H1 (cell line): ENCODE results near the gene ADAMTS3. TPM values are rescaled to one million over a fixed set of nuclear protein-coding genes. Genes with fewer than 3 reads are reported as not detected.

Experiments
- CTCF ChIA-PET: fragments of 300-600 bp; sonication (Branson Sonifier 250); formaldehyde crosslinking; loops from one replicate; lab custom pipeline; 2021; ENCODE audit not compliant: partially characterized antibody; lab: Charles Lee
- POLR2A ChIA-PET: fragments of 300-600 bp; sonication (Branson Sonifier 250); formaldehyde crosslinking; loops from one replicate; lab custom pipeline; 2021; ENCODE audit warnings: inconsistent platforms; ENCODE audit not compliant: partially characterized antibody; lab: Charles Lee
- DNase-seq, 2 experiments: peaks; one replicate each; pipeline versions ENCODE4 v3.0.0 to v3.0.0-alpha.2; 2010 to 2022; ENCODE audit warnings: low spot score in 2 of 2, low read depth in 1 of 2, mixed read lengths in 1 of 2
- FAIRE-seq: peaks from 2 replicates; lab custom pipeline; 2011; peaks lifted over from hg19 to GRCh38; lab: Jason Lieb, UNC
- H2AFZ ChIP-seq: 2 replicates; pipeline ENCODE4 v1.8.1; 2012; ENCODE audit warnings: low read length, inconsistent platforms
- H2AK5ac ChIP-seq: 2 replicates; pipeline ENCODE4 v1.6.1; 2013; ENCODE audit warnings: low read depth, low read length
- H2BK120ac ChIP-seq: replicated peaks from 2 replicates; pipeline ENCODE3; 2013; ENCODE audit warnings: low read depth, low read length, inconsistent platforms
- H2BK12ac ChIP-seq: 2 replicates; pipeline ENCODE4 v1.6.1; 2013; ENCODE audit warnings: low read depth, low read length
- H2BK15ac ChIP-seq: 2 replicates; pipeline ENCODE4 v1.6.1; 2013; ENCODE audit warnings: low read length
- H2BK20ac ChIP-seq: 2 replicates; pipeline ENCODE4 v1.6.1; 2013; ENCODE audit warnings: low read length
- H2BK5ac ChIP-seq: 2 replicates; pipeline ENCODE4 v1.6.1; 2013; ENCODE audit warnings: low read depth, low read length
- H3K14ac ChIP-seq: 2 replicates; pipeline ENCODE4 v1.6.1; 2013; ENCODE audit warnings: inconsistent platforms; ENCODE audit not compliant: insufficient read length
- H3K18ac ChIP-seq: 2 replicates; pipeline ENCODE4 v1.6.1; 2013; ENCODE audit warnings: low read length; ENCODE audit errors: extremely low read depth
- H3K23ac ChIP-seq: 2 replicates; pipeline ENCODE4 v1.6.1; 2013; ENCODE audit warnings: inconsistent platforms; ENCODE audit not compliant: insufficient read length
- H3K23me2 ChIP-seq: 2 replicates; pipeline ENCODE4 v1.6.1; 2013; ENCODE audit warnings: low read depth, low read length
- H3K27ac ChIP-seq: 2 replicates; pipeline ENCODE4 v1.6.1; 2011; ENCODE audit warnings: low read depth, low read length, inconsistent platforms
- H3K27me3 ChIP-seq, 4 experiments: replicated peaks in 1 of 4; 1 replicate in 1 of 4; 2 replicates in 3 of 4; pipeline versions ENCODE4 v1.6.1 to v1.8.1; 2011 to 2013; ENCODE audit warnings: low read length in 3 of 4, mild to moderate bottlenecking in 3 of 4, inconsistent platforms in 2 of 4, mixed read lengths in 2 of 4, moderate library complexity in 1 of 4; ENCODE audit not compliant: control insufficient read depth in 3 of 4, insufficient read depth in 3 of 4; ENCODE audit errors: extremely low read depth in 1 of 4
- H3K36me3 ChIP-seq, 4 experiments: 2 replicates each; pipeline versions ENCODE4 v1.6.1 to v1.8.1; 2011 to 2013; ENCODE audit warnings: mild to moderate bottlenecking in 4 of 4, low read length in 3 of 4, moderate library complexity in 2 of 4, control low read depth in 1 of 4, inconsistent platforms in 1 of 4; ENCODE audit not compliant: insufficient read depth in 4 of 4, control insufficient read depth in 2 of 4
- H3K4ac ChIP-seq: replicated peaks from 2 replicates; pipeline ENCODE3; 2013; ENCODE audit warnings: low read length, low read depth, mixed read lengths, inconsistent platforms; ENCODE audit not compliant: insufficient read length
- H3K4me1 ChIP-seq, 4 experiments: replicated peaks in 1 of 4; 1 replicate in 1 of 4; 2 replicates in 3 of 4; pipeline versions ENCODE4 v1.6.1 to v1.8.1; 2011 to 2013; ENCODE audit warnings: low read length in 3 of 4, inconsistent platforms in 2 of 4, mixed read lengths in 1 of 4; ENCODE audit not compliant: insufficient read depth in 4 of 4, control insufficient read depth in 3 of 4
- H3K4me2 ChIP-seq, 2 experiments: 2 replicates each; pipeline versions ENCODE4 v1.6.1 to v1.8.1; 2011 to 2013; ENCODE audit warnings: low read depth in 2 of 2, low read length in 2 of 2, control low read depth in 1 of 2, inconsistent platforms in 1 of 2, mild to moderate bottlenecking in 1 of 2; ENCODE audit not compliant: insufficient read depth in 1 of 2
- H3K4me3 ChIP-seq, 4 experiments: fragments of 200-600, 300-600 bp in 1 of 4; sonication (generic), shearing (Covaris generic), sonication (Bioruptor Twin) in 1 of 4; 2 replicates each; pipeline versions ENCODE4 v1.5.1 to v1.8.1; 2011 to 2016; ENCODE audit warnings: low read length in 4 of 4, low read depth in 3 of 4, control low read depth in 2 of 4, inconsistent platforms in 2 of 4, mild to moderate bottlenecking in 2 of 4, mixed read lengths in 1 of 4, moderate library complexity in 1 of 4; ENCODE audit not compliant: insufficient read depth in 2 of 4; ENCODE audit errors: extremely low read depth in 1 of 4
- H3K56ac ChIP-seq: replicated peaks from 2 replicates; pipeline ENCODE3; 2013; ENCODE audit warnings: low read depth, mild to moderate bottlenecking, mixed read lengths, low read length, inconsistent platforms; ENCODE audit not compliant: insufficient read length
- H3K79me1 ChIP-seq: 2 replicates; pipeline ENCODE4 v1.6.1; 2013; ENCODE audit warnings: low read depth, low read length, control low read depth
- H3K79me2 ChIP-seq, 2 experiments: 2 replicates each; pipeline versions ENCODE4 v1.6.1 to v1.8.1; 2012 to 2013; ENCODE audit warnings: low read length in 2 of 2, mild to moderate bottlenecking in 2 of 2, inconsistent platforms in 1 of 2; ENCODE audit not compliant: insufficient read depth in 2 of 2, control insufficient read depth in 1 of 2
- H3K9ac ChIP-seq, 4 experiments: replicated peaks in 1 of 4; 1 replicate in 1 of 4; 2 replicates in 3 of 4; pipeline versions ENCODE4 v1.6.1 to v1.8.1; 2011 to 2013; ENCODE audit warnings: low read depth in 3 of 4, low read length in 3 of 4, control low read depth in 2 of 4, mild to moderate bottlenecking in 2 of 4, moderate library complexity in 2 of 4, inconsistent platforms in 1 of 4; ENCODE audit errors: extremely low read depth in 1 of 4
- H3K9me3 ChIP-seq, 2 experiments: 2 replicates each; pipeline versions ENCODE4 v1.6.1 to v1.8.1; 2012 to 2013; ENCODE audit warnings: mild to moderate bottlenecking in 2 of 2, moderate library complexity in 2 of 2, control low read depth in 1 of 2, inconsistent platforms in 1 of 2, low read depth in 1 of 2, low read length in 1 of 2, mixed read lengths in 1 of 2; ENCODE audit not compliant: insufficient read depth in 2 of 2
- H4K20me1 ChIP-seq, 2 experiments: replicated peaks in 1 of 2; 2 replicates each; pipeline versions ENCODE3 to v1.8.1; 2011 to 2013; ENCODE audit warnings: inconsistent platforms in 2 of 2, low read length in 2 of 2, mild to moderate bottlenecking in 1 of 2; ENCODE audit not compliant: insufficient read depth in 2 of 2, control insufficient read depth in 1 of 2
- H4K5ac ChIP-seq: 2 replicates; pipeline ENCODE4 v1.6.1; 2013; ENCODE audit warnings: low read length, low read depth, mixed read lengths, inconsistent platforms; ENCODE audit not compliant: insufficient read length
- H4K8ac ChIP-seq: 2 replicates; pipeline ENCODE4 v1.8.0; 2013; ENCODE audit warnings: mild to moderate bottlenecking, moderate library complexity, low read length, inconsistent platforms; ENCODE audit not compliant: insufficient read depth; ENCODE audit errors: extremely low read depth
- H4K91ac ChIP-seq: replicated peaks from 2 replicates; pipeline ENCODE3; 2013; ENCODE audit warnings: low read length, mixed read lengths, inconsistent platforms; ENCODE audit not compliant: insufficient read length
- CREB1 ChIP-seq: IDR thresholded peaks from 2 replicates; pipeline ENCODE4 v1.6.1; 2012; ENCODE audit warnings: inconsistent platforms
- SRF ChIP-seq: IDR thresholded peaks from 2 replicates; pipeline ENCODE4 v1.6.1; 2011; ENCODE audit warnings: mild to moderate bottlenecking, low read depth, low read length, moderate library complexity
- WGBS, 2 experiments: shearing (Covaris generic) in 1 of 2; methylation state at CpG; one replicate each; pipeline versions ENCODE4 v1.1.6 to v1.1.7; 2013 to 2015; ENCODE audit warnings: low lambda C conversion rate in 2 of 2, mixed read lengths in 2 of 2, inconsistent platforms in 1 of 2, low coverage in 1 of 2, missing lambda C conversion rate in 1 of 2; ENCODE audit not compliant: insufficient replicate concordance in 2 of 2, insufficient coverage in 1 of 2, insufficient read length in 1 of 2; ENCODE audit errors: extremely low coverage in 1 of 2, missing lambda C conversion rate in 1 of 2; 5-methylcytosine and 5-hydroxymethylcytosine counted together
- polyA plus RNA-seq, 7 experiments: library from polyadenylated mRNA; depleted of rRNA in 3 of 7; stranded (reverse) in 5 of 7; unstranded in 2 of 7; fragments of >200 nt in 5 of 7; fragments of 200-250 nt in 2 of 7; gene quantifications; 1 replicate in 5 of 7; 2 replicates in 1 of 7; 4 replicates in 1 of 7; pipeline versions ENCODE4 v1.2.1 to v1.2.3, GENCODE V29; 2011 to 2013; ENCODE audit warnings: missing spikeins in 2 of 7, mixed read lengths in 2 of 7
- total RNA-seq: library from RNA; stranded (reverse); fragmentation: NEBNext Ultra II Directional; extraction: Animal tissue kit (Norgen Biotek cat#: 25700); gene quantifications from 2 replicates; pipeline ENCODE4 v1.2.1, GENCODE V29; 2021

Gene ADAMTS3
- total and polyA plus RNA-seq, 2 of the 8 experiments (the other 6 are each of a cell fraction or from before 2014, with no cell fraction given): 1.3 to 3.4 TPM

- no peaks in the 10 kb centered on the region for H4K20me1 ChIP-seq
- no peak overlapping the region for H3K56ac ChIP-seq
- TF ChIP-seq CREB1 (peak; percentile 63), SRF (no peak)
- no peaks in the 10 kb centered on the region for H3K9me3 ChIP-seq
- FAIRE-seq: no peak
- H2AK5ac ChIP-seq: no peak overlapping the region
- H3K23me2 ChIP-seq: no peaks in the 10 kb centered on the region
- no peak for DNase-seq
- H2BK5ac ChIP-seq: no peak overlapping the region
- H3K18ac ChIP-seq: no peak overlapping the region
- ChIA-PET POLR2A (no interaction called here), CTCF (interaction anchor here (0.6 to 2.0 kb wide), 4 partner anchors 12 to 499 kb away, joined by 3 to 6 read pairs (median 3); no protein-coding TSS in a partner anchor)
- H3K4me2 ChIP-seq: no peak overlapping the region
- H3K27me3 ChIP-seq: no peaks in the 10 kb centered on the region
- no peak overlapping the region for H2BK12ac ChIP-seq
- no peaks in the 10 kb centered on the region for H3K79me1 ChIP-seq
- no peaks in the 10 kb centered on the region for H3K79me2 ChIP-seq
- no peak overlapping the region for H2BK20ac ChIP-seq
- no peak overlapping the region for H3K4ac ChIP-seq
- no peak overlapping the region for H2BK15ac ChIP-seq
- H4K91ac ChIP-seq: no peak overlapping the region
- no peak overlapping the region for H4K8ac ChIP-seq
- H3K14ac ChIP-seq: no peak overlapping the region
- no peak overlapping the region for H2BK120ac ChIP-seq
- no peak overlapping the region for H3K9ac ChIP-seq
- H4K5ac ChIP-seq: no peak overlapping the region
- H2AFZ ChIP-seq: no peak overlapping the region
- H3K23ac ChIP-seq: no peak overlapping the region
- H3K4me1 ChIP-seq: no peaks in the 10 kb centered on the region
- WGBS, 2 experiments: 87% methylated on average over 3 of the region's 3 CpGs; no CpG with 5 or more reads in 1 of the 2 experiments
- H3K4me3 ChIP-seq: no peak overlapping the region
- H3K27ac ChIP-seq: no peak overlapping the region
- no peaks in the 10 kb centered on the region for H3K36me3 ChIP-seq
These were observed 174.9 kb downstream of the ADAMTS3 start for GRCh38 chr4:72394012-72394663.
